Neural cell (in vitro differentiated cells): ENCODE measurements around the gene MATN3. TPM values are rescaled to one million over a fixed set of nuclear protein-coding genes. Genes with fewer than 3 reads are reported as not detected.

Experiments used
- H2AFZ ChIP-seq: fragments of 200-600, 300-800 bp; sonication (generic), shearing (Covaris generic); 2 replicates; pipeline ENCODE4 v1.6.0; 2014; ENCODE audit warnings: low read depth, mild to moderate bottlenecking, antibody characterized with exemption, low read length, moderate library complexity
- H3F3A ChIP-seq: fragments of 200-600 bp; shearing (Covaris generic); 2 replicates; pipeline ENCODE4 v1.6.1; 2016; ENCODE audit warnings: mild to moderate bottlenecking, moderate library complexity, mixed read lengths, antibody characterized with exemption, low read length; ENCODE audit not compliant: insufficient read depth, poor library complexity, severe bottlenecking
- H3K27ac ChIP-seq: fragments of 200-600, 300-800 bp; sonication (generic), shearing (Covaris generic); 2 replicates; pipeline ENCODE4 v1.5.1; 2014; ENCODE audit warnings: mild to moderate bottlenecking, low read length, moderate library complexity
- H3K27me3 ChIP-seq: fragments of 300-800, 200-600 bp; sonication (generic), shearing (Covaris generic); 2 replicates; pipeline ENCODE4 v1.6.0; 2014; ENCODE audit warnings: mild to moderate bottlenecking, low read depth, low read length, moderate library complexity; ENCODE audit not compliant: insufficient read depth
- H3K36me3 ChIP-seq: fragments of 300-800, 200-600 bp; sonication (generic), shearing (Covaris generic); 2 replicates; pipeline ENCODE4 v1.5.1; 2014; ENCODE audit warnings: mild to moderate bottlenecking, antibody characterized with exemption, low read length, moderate library complexity; ENCODE audit not compliant: insufficient read depth
- H3K4me2 ChIP-seq: fragments of 300-800, 200-600 bp; sonication (generic), shearing (Covaris generic); 2 replicates; pipeline ENCODE4 v1.6.0; 2014; ENCODE audit warnings: mild to moderate bottlenecking, low read length
- H3K4me3 ChIP-seq: fragments of 300-800, 200-600 bp; sonication (generic), shearing (Covaris generic); 2 replicates; pipeline ENCODE4 v1.5.1; 2014; ENCODE audit warnings: mild to moderate bottlenecking, low read length, moderate library complexity
- H3K79me2 ChIP-seq: fragments of 200-600 bp; shearing (Covaris generic); replicated peaks from 2 replicates; pipeline ENCODE4 v1.6.0; 2014; ENCODE audit warnings: mild to moderate bottlenecking, low read length, moderate library complexity; ENCODE audit not compliant: insufficient read depth
- H3K9ac ChIP-seq: fragments of 300-800, 200-600 bp; sonication (generic), shearing (Covaris generic); 2 replicates; pipeline ENCODE4 v1.6.1; 2016; ENCODE audit warnings: mild to moderate bottlenecking, low read length, mixed read lengths
- H3K9me2 ChIP-seq: fragments of 200-600 bp; shearing (Covaris generic); 2 replicates; pipeline ENCODE4 v1.6.1; 2016; ENCODE audit warnings: mild to moderate bottlenecking, low read length, mixed read lengths; ENCODE audit not compliant: insufficient read depth
- H3K9me3 ChIP-seq: fragments of 200-600, 300-800 bp; sonication (generic), shearing (Covaris generic); 2 replicates; pipeline ENCODE4 v1.6.1; 2016; ENCODE audit warnings: mild to moderate bottlenecking, mixed run types, low read length, moderate library complexity, mixed read lengths
- H4K20me1 ChIP-seq: fragments of 200-600 bp; shearing (Covaris generic); 2 replicates; pipeline ENCODE4 v1.6.1; 2016; ENCODE audit warnings: mild to moderate bottlenecking, mixed run types; ENCODE audit not compliant: insufficient read depth
- EP300 ChIP-seq: fragments of 450-650 bp; conservative IDR thresholded peaks from 2 replicates; pipeline ENCODE4 v1.6.1; 2014; ENCODE audit warnings: antibody characterized with exemption, mild to moderate bottlenecking, moderate library complexity; ENCODE audit not compliant: poor library complexity, severe bottlenecking
- EZH2 ChIP-seq: fragments of 200-600, 300-800 bp; shearing (Covaris generic), sonication (generic); IDR thresholded peaks from 2 replicates; pipeline ENCODE4 v1.6.1; 2014; ENCODE audit warnings: antibody characterized with exemption, low read length, borderline replicate concordance, mild to moderate bottlenecking; ENCODE audit not compliant: insufficient read depth, poor library complexity, severe bottlenecking
- MXI1 ChIP-seq: fragments of 450-650 bp; conservative IDR thresholded peaks from 2 replicates; pipeline ENCODE4 v1.6.1; 2014; ENCODE audit warnings: antibody characterized with exemption, mild to moderate bottlenecking; ENCODE audit not compliant: poor library complexity, severe bottlenecking
- POLR2AphosphoS5 ChIP-seq: IDR thresholded peaks from 2 replicates; pipeline ENCODE4 v1.6.1; 2012
- RAD21 ChIP-seq: fragments of 450-650 bp; conservative IDR thresholded peaks from 2 replicates; pipeline ENCODE4 v1.6.1; 2014; ENCODE audit warnings: antibody characterized with exemption, mild to moderate bottlenecking, moderate library complexity
- SMC3 ChIP-seq: fragments of 450-650 bp; conservative IDR thresholded peaks from 2 replicates; pipeline ENCODE4 v1.6.1; 2014; ENCODE audit warnings: antibody characterized with exemption, mild to moderate bottlenecking, moderate library complexity; ENCODE audit not compliant: poor library complexity
- TAF1 ChIP-seq: IDR thresholded peaks from 2 replicates; pipeline ENCODE4 v1.6.1; 2012; ENCODE audit warnings: low read depth
- polyA plus RNA-seq: library from polyadenylated mRNA; depleted of rRNA; stranded (reverse); fragments of >200 nt; gene quantifications from 2 replicates; pipeline ENCODE4 v1.2.3, GENCODE V29; 2014
- TF ChIP-seq, protein P1 (sequence below): IDR thresholded peaks from 2 replicates; pipeline ENCODE4 v1.6.1; 2012; ENCODE audit warnings: borderline replicate concordance
- TF ChIP-seq, protein P2 (sequence below): fragments of 450-650 bp; IDR thresholded peaks from 2 replicates; pipeline ENCODE4 v1.5.1; 2014; ENCODE audit warnings: antibody characterized with exemption, mild to moderate bottlenecking, moderate library complexity; ENCODE audit not compliant: poor library complexity, severe bottlenecking

The MATN3 gene
- polyA plus RNA-seq, 1 donor from 2014 or later = 0.90 TPM

DNA sequence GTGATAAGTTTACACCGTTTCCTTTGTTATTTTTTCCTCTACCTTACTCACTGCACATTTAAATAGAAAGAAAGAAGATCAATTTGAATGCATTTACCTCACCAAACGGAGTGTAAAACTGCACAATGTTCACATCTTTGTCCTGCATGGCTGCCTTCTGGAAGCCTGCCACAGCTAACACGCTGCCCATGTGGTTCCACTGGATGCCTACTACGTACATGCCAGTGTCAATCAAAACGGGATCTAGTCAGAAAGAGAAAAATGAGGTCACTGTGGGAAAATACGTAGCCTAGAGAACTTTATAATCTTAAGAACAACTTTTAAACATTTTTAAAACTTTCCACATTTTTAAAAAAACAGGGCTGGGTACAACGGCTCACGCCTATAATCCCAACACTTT, 39.0 kb downstream of the MATN3 start:
- H3K27ac ChIP-seq = no peak overlapping the region
- TF ChIP-seq, protein P1, sequence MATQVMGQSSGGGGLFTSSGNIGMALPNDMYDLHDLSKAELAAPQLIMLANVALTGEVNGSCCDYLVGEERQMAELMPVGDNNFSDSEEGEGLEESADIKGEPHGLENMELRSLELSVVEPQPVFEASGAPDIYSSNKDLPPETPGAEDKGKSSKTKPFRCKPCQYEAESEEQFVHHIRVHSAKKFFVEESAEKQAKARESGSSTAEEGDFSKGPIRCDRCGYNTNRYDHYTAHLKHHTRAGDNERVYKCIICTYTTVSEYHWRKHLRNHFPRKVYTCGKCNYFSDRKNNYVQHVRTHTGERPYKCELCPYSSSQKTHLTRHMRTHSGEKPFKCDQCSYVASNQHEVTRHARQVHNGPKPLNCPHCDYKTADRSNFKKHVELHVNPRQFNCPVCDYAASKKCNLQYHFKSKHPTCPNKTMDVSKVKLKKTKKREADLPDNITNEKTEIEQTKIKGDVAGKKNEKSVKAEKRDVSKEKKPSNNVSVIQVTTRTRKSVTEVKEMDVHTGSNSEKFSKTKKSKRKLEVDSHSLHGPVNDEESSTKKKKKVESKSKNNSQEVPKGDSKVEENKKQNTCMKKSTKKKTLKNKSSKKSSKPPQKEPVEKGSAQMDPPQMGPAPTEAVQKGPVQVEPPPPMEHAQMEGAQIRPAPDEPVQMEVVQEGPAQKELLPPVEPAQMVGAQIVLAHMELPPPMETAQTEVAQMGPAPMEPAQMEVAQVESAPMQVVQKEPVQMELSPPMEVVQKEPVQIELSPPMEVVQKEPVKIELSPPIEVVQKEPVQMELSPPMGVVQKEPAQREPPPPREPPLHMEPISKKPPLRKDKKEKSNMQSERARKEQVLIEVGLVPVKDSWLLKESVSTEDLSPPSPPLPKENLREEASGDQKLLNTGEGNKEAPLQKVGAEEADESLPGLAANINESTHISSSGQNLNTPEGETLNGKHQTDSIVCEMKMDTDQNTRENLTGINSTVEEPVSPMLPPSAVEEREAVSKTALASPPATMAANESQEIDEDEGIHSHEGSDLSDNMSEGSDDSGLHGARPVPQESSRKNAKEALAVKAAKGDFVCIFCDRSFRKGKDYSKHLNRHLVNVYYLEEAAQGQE = no peak
- no peak for TF ChIP-seq MXI1
- TF ChIP-seq POLR2AphosphoS5 = no peak
- no peak for TF ChIP-seq RAD21
- no peak for TF ChIP-seq EZH2
- TF ChIP-seq, protein P2, sequence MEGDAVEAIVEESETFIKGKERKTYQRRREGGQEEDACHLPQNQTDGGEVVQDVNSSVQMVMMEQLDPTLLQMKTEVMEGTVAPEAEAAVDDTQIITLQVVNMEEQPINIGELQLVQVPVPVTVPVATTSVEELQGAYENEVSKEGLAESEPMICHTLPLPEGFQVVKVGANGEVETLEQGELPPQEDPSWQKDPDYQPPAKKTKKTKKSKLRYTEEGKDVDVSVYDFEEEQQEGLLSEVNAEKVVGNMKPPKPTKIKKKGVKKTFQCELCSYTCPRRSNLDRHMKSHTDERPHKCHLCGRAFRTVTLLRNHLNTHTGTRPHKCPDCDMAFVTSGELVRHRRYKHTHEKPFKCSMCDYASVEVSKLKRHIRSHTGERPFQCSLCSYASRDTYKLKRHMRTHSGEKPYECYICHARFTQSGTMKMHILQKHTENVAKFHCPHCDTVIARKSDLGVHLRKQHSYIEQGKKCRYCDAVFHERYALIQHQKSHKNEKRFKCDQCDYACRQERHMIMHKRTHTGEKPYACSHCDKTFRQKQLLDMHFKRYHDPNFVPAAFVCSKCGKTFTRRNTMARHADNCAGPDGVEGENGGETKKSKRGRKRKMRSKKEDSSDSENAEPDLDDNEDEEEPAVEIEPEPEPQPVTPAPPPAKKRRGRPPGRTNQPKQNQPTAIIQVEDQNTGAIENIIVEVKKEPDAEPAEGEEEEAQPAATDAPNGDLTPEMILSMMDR = no peak
- no peak for TF ChIP-seq EP300
- no peak for TF ChIP-seq SMC3
- no peak for TF ChIP-seq TAF1
- no peak overlapping the region for H2AFZ ChIP-seq
- H3K4me2 ChIP-seq = no peak overlapping the region
- H3K27me3 ChIP-seq = no peaks in the 10 kb centered on the region
- no peaks in the 10 kb centered on the region for H4K20me1 ChIP-seq
- peaks cover 7% of the 10 kb centered on the region for H3K36me3 ChIP-seq
- no peaks in the 10 kb centered on the region for H3F3A ChIP-seq
- no peaks in the 10 kb centered on the region for H3K9me3 ChIP-seq
- H3K79me2 ChIP-seq = no peaks in the 10 kb centered on the region
- no peak overlapping the region for H3K4me3 ChIP-seq
- H3K9me2 ChIP-seq = no peaks in the 10 kb centered on the region
- H3K9ac ChIP-seq = no peak overlapping the region

DNA sequence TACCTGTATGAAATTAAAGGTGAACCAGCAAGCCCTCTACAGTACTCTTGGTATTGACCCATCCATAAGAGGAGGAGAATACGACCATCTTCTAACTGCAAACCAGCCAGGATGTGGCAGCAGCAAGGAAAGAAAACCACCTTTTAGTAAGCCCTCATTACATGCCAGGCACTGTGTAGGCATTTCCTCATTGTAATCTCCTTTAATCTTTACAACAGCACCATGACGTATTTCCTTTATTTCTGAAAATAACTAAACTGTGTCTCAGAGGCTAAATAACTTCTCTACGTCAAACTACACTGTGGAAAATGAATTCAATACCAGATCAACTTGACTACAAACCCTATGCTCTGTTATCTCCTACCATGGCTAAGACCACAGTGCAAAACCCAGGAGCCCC, 40.8 kb downstream of the MATN3 start:
- no peak overlapping the region for H3K4me2 ChIP-seq
- no peaks in the 10 kb centered on the region for H3K27me3 ChIP-seq
- H3K9me2 ChIP-seq = no peaks in the 10 kb centered on the region
- no peak overlapping the region for H3K4me3 ChIP-seq
- no peaks in the 10 kb centered on the region for H3F3A ChIP-seq
- H3K36me3 ChIP-seq = peaks cover 7% of the 10 kb centered on the region
- H3K27ac ChIP-seq = no peak overlapping the region
- H2AFZ ChIP-seq = no peak overlapping the region
- no peaks in the 10 kb centered on the region for H3K79me2 ChIP-seq
- no peaks in the 10 kb centered on the region for H3K9me3 ChIP-seq
- TF ChIP-seq EZH2 (no peak), EP300 (no peak), POLR2AphosphoS5 (no peak), SMC3 (no peak), RAD21 (no peak), TAF1 (no peak), MXI1 (no peak)
- TF ChIP-seq, protein P1 = no peak
- TF ChIP-seq, protein P2 = no peak
- H3K9ac ChIP-seq = no peak overlapping the region
- no peaks in the 10 kb centered on the region for H4K20me1 ChIP-seq
